ENCODE measurements around the gene SEMA3F.
"Not testable (repeated sequence)": the region's sequence is repeated elsewhere in the genome, so short reads cannot be mapped to it uniquely, and the experiment has no call there.

The SEMA3F gene

GRCh38 chr3:50208677-50209344 is 53.7 kb downstream of the SEMA3F start:
- Histone ChIP-seq H3K4me1 (ENCODE audit: low read length) (no peaks in the 10 kb centered on the region), H3K9ac (ENCODE audit: low read length) (no peak overlapping the region), H3K4me3 (ENCODE audit: low read length) (no peak overlapping the region), H3K27me3 (ENCODE audit: low read depth, low read length) (peaks cover 8% of the 10 kb centered on the region), H3K36me3 (replicated peaks; ENCODE audit: low read depth, low read length) (no peaks in the 10 kb centered on the region), H3K9me3 (ENCODE audit: insufficient read depth, low read length) (no peaks in the 10 kb centered on the region), H3K27ac (ENCODE audit: low read length) (no peak overlapping the region), H2AFZ (ENCODE audit: low read depth, low read length) (no peak overlapping the region), H3K4me2 (ENCODE audit: low read length) (no peak overlapping the region), H3K79me2 (ENCODE audit: low read length) (no peaks in the 10 kb centered on the region), H4K20me1 (ENCODE audit: insufficient read depth, low read length) (no peaks in the 10 kb centered on the region)
- TF ChIP-seq EZH2phosphoT487 (IDR thresholded peaks at IDR 0.05; ENCODE audit: low read depth), result no peak
- TF ChIP-seq, protein P1, sequence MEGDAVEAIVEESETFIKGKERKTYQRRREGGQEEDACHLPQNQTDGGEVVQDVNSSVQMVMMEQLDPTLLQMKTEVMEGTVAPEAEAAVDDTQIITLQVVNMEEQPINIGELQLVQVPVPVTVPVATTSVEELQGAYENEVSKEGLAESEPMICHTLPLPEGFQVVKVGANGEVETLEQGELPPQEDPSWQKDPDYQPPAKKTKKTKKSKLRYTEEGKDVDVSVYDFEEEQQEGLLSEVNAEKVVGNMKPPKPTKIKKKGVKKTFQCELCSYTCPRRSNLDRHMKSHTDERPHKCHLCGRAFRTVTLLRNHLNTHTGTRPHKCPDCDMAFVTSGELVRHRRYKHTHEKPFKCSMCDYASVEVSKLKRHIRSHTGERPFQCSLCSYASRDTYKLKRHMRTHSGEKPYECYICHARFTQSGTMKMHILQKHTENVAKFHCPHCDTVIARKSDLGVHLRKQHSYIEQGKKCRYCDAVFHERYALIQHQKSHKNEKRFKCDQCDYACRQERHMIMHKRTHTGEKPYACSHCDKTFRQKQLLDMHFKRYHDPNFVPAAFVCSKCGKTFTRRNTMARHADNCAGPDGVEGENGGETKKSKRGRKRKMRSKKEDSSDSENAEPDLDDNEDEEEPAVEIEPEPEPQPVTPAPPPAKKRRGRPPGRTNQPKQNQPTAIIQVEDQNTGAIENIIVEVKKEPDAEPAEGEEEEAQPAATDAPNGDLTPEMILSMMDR (IDR thresholded peaks at IDR 0.05; ENCODE audit: low read depth, low read length), result no peak

- H3K36me3 ChIP-seq (replicated peaks; ENCODE audit: low read depth, low read length), result no peaks in the 10 kb centered on the region
- no peak overlapping the region for H3K27ac ChIP-seq (ENCODE audit: low read length)
- H2AFZ ChIP-seq (ENCODE audit: low read depth, low read length), result no peak overlapping the region
- no peaks in the 10 kb centered on the region for H3K4me1 ChIP-seq (ENCODE audit: low read length)
- H4K20me1 ChIP-seq (ENCODE audit: insufficient read depth, low read length), result no peaks in the 10 kb centered on the region
- H3K79me2 ChIP-seq (ENCODE audit: low read length), result no peaks in the 10 kb centered on the region
- TF ChIP-seq EZH2phosphoT487 (IDR thresholded peaks at IDR 0.05; ENCODE audit: low read depth), result no peak
- TF ChIP-seq, protein P1 (IDR thresholded peaks at IDR 0.05; ENCODE audit: low read depth, low read length), result no peak
- H3K4me2 ChIP-seq (ENCODE audit: low read length), result no peak overlapping the region
- H3K9ac ChIP-seq (ENCODE audit: low read length), result no peak overlapping the region
- H3K27me3 ChIP-seq (ENCODE audit: low read depth, low read length), result no peaks in the 10 kb centered on the region
- H3K4me3 ChIP-seq (ENCODE audit: low read length), result no peak overlapping the region
- H3K9me3 ChIP-seq (ENCODE audit: insufficient read depth, low read length), result no peaks in the 10 kb centered on the region
Observed at GRCh38 chr3:50210176-50210509, 55.0 kb downstream of the SEMA3F start.

GRCh38 chr3:50210510-50211367 is 55.6 kb downstream of the SEMA3F start:
- Histone ChIP-seq H3K4me3 (ENCODE audit: low read length) (no peak overlapping the region), H4K20me1 (ENCODE audit: insufficient read depth, low read length) (no peaks in the 10 kb centered on the region)

GRCh38 chr3:50211368-50211717 is 56.2 kb downstream of the SEMA3F start:
- H3K4me1 ChIP-seq (ENCODE audit: low read length); H3K4me3 ChIP-seq (ENCODE audit: low read length); H3K4me2 ChIP-seq (ENCODE audit: low read length); H2AFZ ChIP-seq (ENCODE audit: low read depth, low read length); H3K27me3 ChIP-seq (ENCODE audit: low read depth, low read length); H3K27ac ChIP-seq (ENCODE audit: low read length); H3K9me3 ChIP-seq (ENCODE audit: insufficient read depth, low read length); H3K9ac ChIP-seq (ENCODE audit: low read length); H3K36me3 ChIP-seq (replicated peaks; ENCODE audit: low read depth, low read length); H3K79me2 ChIP-seq (ENCODE audit: low read length); H4K20me1 ChIP-seq (ENCODE audit: insufficient read depth, low read length): not testable (repeated sequence)

More at GRCh38 chr3:50210510-50211367, 55.6 kb downstream of the SEMA3F start:
- H3K4me1 ChIP-seq (ENCODE audit: low read length), result no peaks in the 10 kb centered on the region
- no peak for TF ChIP-seq EZH2phosphoT487 (IDR thresholded peaks at IDR 0.05; ENCODE audit: low read depth)
- TF ChIP-seq, protein P1 (IDR thresholded peaks at IDR 0.05; ENCODE audit: low read depth, low read length), result no peak
- no peaks in the 10 kb centered on the region for H3K9me3 ChIP-seq (ENCODE audit: insufficient read depth, low read length)
- H3K27me3 ChIP-seq (ENCODE audit: low read depth, low read length), result no peaks in the 10 kb centered on the region
- no peak overlapping the region for H3K4me2 ChIP-seq (ENCODE audit: low read length)
- no peaks in the 10 kb centered on the region for H3K79me2 ChIP-seq (ENCODE audit: low read length)
- H2AFZ ChIP-seq (ENCODE audit: low read depth, low read length), result no peak overlapping the region
- H3K9ac ChIP-seq (ENCODE audit: low read length), result no peak overlapping the region
- H3K27ac ChIP-seq (ENCODE audit: low read length), result no peak overlapping the region
- H3K36me3 ChIP-seq (replicated peaks; ENCODE audit: low read depth, low read length), result no peaks in the 10 kb centered on the region
